ENCODE results near the gene DST.

Gene DST

GRCh38 chr6:56642366-56643261 lies at the start of gene DST:
TSS of gene DST (minus strand) at chr6:56642889.
- no peak for DNase-seq

- no peak for DNase-seq
Observed at GRCh38 chr6:56691814-56692213, 49.1 kb upstream of the DST start.

- DNase-seq, result no peak
Observed at GRCh38 chr6:56691286-56691595, 48.6 kb upstream of the DST start.

GRCh38 chr6:56690519-56691285 lies 48.0 kb upstream of the DST start:
- no peak for DNase-seq

DNA sequence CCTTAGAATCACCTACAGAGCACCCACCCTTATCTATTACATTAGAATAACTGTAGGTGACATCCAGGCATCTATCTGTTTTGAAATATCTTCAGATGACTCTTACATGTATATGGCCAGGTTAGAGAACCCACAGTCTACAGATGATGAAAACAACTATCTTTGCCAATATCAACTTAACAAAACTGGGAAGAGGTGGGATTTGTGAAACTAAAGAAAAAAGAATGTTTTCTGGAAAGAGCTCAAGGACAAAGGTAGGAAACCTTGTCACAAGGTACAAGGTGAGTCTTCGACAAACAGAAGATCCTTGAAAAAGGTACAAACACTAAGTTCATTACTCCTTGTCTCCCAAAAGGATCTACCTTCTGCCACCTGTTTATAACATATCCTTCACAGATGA lies 47.0 kb upstream of the DST start:
- no peak for DNase-seq

- no peak for DNase-seq
Observed at GRCh38 chr6:56689114-56689513, 46.4 kb upstream of the DST start.

GRCh38 chr6:56688521-56688920 lies 45.8 kb upstream of the DST start:
- no peak for DNase-seq

DNA sequence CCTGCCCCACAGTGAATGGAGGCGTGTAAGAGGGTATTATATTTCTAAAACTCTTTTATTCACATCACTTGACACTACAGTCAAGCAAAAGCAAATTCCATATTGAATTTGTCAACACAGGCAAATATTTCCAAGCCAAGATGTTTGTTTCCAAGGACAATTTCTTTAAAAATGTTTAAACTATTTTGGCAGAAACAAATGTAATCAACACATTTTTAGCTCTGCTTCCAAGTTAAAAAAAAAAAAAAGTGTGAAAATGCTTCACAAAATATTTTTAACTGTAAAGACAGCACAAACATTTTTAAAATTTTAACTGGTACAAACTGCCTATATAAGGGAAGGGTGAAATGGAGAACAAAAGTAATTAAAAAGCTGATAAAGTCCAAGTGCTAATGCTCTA lies 44.9 kb upstream of the DST start:
- no peak for DNase-seq

GRCh38 chr6:56686429-56686828 lies 43.7 kb upstream of the DST start:
- DNase-seq, result no peak

DNA sequence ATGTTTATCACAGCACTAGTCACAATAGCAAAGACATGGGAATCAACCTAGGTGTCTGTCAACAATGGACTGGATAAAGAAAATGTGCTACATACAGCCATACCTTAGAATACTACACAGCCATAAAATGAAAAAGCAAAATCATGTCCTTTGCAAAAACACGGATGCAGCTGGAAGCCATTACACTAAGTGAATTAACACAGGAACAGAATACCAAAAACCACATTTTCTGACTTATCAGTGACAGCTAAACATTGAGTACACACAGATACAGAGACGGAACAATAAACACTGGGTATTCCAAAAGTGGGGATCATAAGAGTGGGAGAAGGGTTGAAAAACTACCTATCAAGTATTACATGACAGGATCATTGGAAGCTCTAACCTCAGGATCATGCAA lies 43.3 kb upstream of the DST start:
- no peak for DNase-seq

DNA sequence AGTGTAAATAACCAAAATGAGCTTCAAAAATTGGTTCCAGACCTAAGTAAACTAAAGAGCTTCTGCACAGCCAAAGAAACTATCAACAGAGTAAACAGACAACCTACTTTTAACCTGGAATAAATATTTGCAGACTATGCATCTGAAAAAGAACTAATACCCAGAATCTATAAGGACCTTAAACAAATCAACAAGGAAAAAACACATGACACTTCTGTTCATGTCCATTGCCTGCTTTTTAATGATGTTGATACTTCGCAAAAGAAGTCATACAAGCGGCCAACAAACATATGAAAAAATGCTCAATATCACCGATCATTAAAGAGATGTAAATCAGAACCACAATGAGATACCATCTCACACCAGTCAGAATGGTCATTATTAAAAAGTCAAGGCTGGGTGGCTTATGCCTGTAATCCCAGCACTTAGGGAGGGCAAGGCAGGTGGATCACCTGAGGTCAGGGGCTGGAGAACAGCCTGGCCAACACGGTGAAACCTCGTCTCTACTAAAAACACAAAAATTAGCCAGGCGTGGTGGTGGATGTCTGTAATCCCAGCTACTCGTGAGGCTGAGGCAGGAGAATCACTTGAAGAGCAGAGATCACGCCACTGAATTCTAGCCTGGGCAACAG lies 42.5 kb upstream of the DST start:
- DNase-seq, result no peak

DNA sequence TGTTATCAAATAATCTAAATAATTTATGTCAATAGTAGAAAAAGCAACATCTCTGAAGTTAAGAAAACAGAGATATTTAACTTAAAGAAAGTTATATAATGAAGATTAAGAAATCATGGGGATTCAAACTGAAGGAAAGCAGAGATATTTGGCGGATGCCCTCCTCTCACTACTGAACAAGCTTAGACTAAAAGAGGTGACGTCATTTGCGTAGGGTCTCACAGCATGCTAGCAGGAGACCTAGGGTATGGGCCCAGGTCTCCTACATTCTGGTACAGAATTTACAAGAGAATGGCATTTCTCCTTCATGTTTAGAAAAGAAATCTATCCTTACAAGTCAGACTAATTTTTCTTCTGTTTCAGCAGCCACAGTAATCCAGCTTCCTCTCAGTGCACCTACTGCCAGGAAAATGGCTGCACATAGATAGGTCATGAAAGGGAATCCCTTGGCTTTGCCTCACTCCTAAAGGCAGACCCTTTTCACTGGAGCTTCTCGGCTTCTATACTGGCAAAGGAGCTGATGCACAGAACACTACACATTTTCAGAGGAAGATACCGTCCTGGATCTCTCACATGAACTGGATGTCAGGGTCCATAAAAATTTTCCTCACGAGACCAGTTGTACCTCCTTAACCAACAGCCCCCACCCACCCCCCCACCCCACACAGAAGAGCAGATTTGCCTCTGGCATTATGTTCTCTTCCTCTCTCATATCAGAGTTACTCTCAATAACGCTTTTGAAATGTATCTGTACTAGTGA lies 41.8 kb upstream of the DST start:
- no peak for DNase-seq

- no peak for DNase-seq
Observed at GRCh38 chr6:56683882-56684281, 41.2 kb upstream of the DST start.

DNA sequence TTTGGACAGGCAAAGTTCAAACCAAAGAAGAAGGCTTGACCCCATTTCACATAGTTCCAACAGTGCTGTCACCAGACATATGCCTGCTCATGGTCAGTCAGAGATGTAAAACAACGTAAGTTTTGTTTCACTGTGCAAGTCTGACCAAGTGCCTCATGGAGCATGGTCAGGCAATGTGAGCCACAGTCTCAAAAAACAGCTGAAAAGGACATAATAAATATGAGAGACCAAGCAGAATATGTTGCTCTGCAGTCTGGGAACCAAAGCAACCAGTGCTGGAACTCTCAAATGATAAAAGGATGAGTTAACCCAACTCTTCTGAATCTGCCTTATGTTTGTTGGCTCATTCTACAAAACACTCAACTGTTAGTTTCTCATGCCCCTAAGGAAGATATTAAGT lies 39.9 kb upstream of the DST start:
- DNase-seq, result no peak

DNA sequence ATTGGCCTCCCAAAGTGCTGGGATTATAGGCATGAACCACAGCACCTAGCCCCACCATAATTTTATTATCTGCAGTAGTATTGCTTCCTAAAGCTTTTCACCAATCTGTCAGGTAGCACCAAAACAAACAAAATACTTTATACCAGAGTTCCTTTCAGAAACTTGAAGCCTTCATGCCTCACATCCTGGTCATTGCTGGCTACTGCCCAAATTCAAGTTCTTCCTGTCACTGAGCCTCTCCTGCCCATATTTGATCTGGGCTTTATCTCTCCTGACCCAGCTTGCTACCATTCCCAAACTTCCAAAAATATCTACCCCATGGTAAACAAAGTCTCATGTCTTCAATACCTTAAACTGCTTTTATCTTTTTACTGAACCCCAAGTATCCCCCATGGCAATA lies 34.9 kb upstream of the DST start:
- DNase-seq, result no peak

DNA sequence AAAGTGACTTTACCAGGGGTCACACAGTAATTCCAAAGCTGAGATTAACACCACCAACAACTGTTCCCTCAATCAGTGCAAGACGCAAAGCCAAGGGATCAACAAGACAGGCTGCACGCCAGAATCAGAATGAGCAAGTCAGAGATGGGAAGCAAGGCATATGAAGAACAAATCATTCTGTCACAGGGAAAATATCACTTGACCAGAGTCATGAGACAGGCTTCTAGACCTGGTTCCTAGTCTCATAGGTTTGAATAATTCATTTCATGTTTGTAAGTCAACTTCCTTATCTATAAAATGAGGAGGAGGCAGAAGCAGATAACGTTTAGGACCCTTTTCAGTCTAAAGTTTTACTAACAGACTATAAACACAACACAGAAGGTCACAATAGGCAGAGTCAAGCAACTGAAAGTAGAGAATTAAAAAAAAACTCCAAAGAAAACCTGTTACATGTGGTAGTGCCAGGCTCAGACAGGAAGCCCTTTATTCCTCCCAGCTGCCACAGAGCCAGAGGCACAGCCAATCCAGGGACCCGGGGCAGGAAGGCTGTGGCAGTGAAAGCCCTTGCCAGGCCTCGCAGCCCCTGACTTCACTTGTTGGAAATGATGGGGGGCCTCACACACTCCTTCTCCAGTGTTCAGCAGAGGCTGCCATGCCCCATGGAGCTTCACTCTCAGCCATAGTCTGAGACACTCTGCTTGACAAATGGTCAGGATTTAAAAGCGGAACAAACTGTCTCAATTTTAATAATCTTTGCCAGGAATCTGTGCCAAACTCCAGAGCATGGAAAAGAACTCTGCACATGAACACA lies 29.2 kb upstream of the DST start:
- no peak for DNase-seq

DNA sequence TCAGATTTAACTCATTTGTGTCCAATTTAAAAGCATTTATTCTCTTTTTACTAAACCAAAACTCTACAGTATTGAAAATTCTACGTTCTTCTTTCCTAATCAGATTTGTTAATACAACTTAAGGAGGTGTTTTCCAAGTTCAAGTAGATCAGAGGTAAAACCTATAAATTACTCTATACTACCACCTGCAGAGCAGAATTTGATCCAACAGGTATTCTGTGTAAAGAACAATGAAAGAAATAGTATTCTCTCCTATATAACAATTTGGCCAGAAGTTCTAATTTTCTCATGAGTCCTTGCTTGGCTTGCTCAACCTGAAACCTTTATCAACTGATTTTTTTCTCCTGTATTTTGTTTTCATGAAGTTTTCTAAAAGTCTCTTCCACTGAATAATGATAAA lies 28.5 kb upstream of the DST start:
- no peak for DNase-seq

- no peak for DNase-seq
Observed at GRCh38 chr6:56669041-56669440, 26.4 kb upstream of the DST start.

- peak; percentile 25 for DNase-seq
Observed at GRCh38 chr6:56668158-56668557, 25.5 kb upstream of the DST start.

DNA sequence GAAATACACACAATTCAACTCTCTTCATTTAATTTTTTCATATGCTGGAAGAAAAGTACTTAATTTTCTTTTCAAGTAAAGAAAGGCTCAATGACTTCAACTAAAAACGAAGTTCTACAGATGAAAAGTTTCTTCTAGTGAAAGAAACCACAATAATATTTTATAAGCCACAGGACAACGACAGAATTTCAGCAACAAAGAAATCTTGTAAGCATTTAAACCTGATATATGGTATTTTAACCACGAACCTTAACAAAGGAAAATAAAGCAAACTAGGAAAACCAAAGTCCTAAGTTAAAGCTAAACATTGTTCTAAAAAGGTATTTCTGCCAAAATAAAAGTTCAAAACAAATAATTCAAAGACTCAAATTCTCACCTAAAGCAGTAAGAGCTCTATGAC lies 24.6 kb upstream of the DST start:
- DNase-seq, result no peak

GRCh38 chr6:56664029-56664428 lies 21.3 kb upstream of the DST start:
- DNase-seq, result no peak

GRCh38 chr6:56663344-56663743 lies 20.7 kb upstream of the DST start:
- DNase-seq, result no peak

Measured in DMS79 treated with DMSO at 0.1 percent for 48 hours (cell line).